Hepatocyte (in vitro differentiated cells): ENCODE measurements around the gene PKD1L1. TPM values are rescaled to one million over a fixed set of nuclear protein-coding genes. Genes with fewer than 3 reads are reported as not detected.
A peak's percentile ranks its signal among the peaks of the same experiment; 100 is the strongest.

Experiments used
- DNase-seq: peaks from one replicate; pipeline ENCODE4 v3.0.0-alpha.2; 2016; ENCODE audit warnings: low spot score
- H2AFZ ChIP-seq: fragments of 200-600 bp; sonication (generic); 2 replicates; pipeline ENCODE4 v1.6.0; 2016; ENCODE audit warnings: antibody characterized with exemption, mild to moderate bottlenecking
- H3K27ac ChIP-seq: fragments of 200-600 bp; sonication (generic); 2 replicates; pipeline ENCODE4 v1.5.1; 2016; ENCODE audit warnings: mild to moderate bottlenecking
- H3K27me3 ChIP-seq: fragments of 200-600 bp; sonication (generic); 2 replicates; pipeline ENCODE4 v1.6.1; 2016
- H3K36me3 ChIP-seq: fragments of 200-600 bp; sonication (generic); replicated peaks from 2 replicates; pipeline ENCODE4 v1.5.1; 2016; ENCODE audit warnings: low read depth; ENCODE audit not compliant: insufficient read depth
- H3K4me1 ChIP-seq: fragments of 200-600 bp; sonication (generic); 2 replicates; pipeline ENCODE4 v1.5.1; 2016; ENCODE audit warnings: mild to moderate bottlenecking, moderate library complexity; ENCODE audit not compliant: insufficient read depth
- H3K4me2 ChIP-seq: fragments of 200-600 bp; sonication (generic); 2 replicates; pipeline ENCODE4 v1.6.0; 2016
- H3K4me3 ChIP-seq: fragments of 200-600 bp; sonication (generic); 2 replicates; pipeline ENCODE4 v1.5.1; 2016; ENCODE audit warnings: mild to moderate bottlenecking
- H3K79me2 ChIP-seq: fragments of 200-600 bp; sonication (generic); 2 replicates; pipeline ENCODE4 v1.6.0; 2017; ENCODE audit warnings: mild to moderate bottlenecking
- H3K9me2 ChIP-seq: fragments of 200-600 bp; sonication (generic); replicated peaks from 2 replicates; pipeline ENCODE4 v1.6.0; 2017; ENCODE audit warnings: mild to moderate bottlenecking; ENCODE audit not compliant: insufficient read depth
- H3K9me3 ChIP-seq: fragments of 200-600 bp; sonication (generic); 2 replicates; pipeline ENCODE4 v1.5.1; 2016; ENCODE audit warnings: low read depth, mild to moderate bottlenecking
- H4K20me1 ChIP-seq: fragments of 200-600 bp; sonication (generic); 2 replicates; pipeline ENCODE4 v1.6.0; 2016; ENCODE audit warnings: mild to moderate bottlenecking; ENCODE audit not compliant: insufficient read depth, poor library complexity, severe bottlenecking
- EZH2 ChIP-seq: fragments of 200-600 bp; sonication (generic); IDR thresholded peaks from 2 replicates; pipeline ENCODE4 v1.6.1; 2016; ENCODE audit warnings: antibody characterized with exemption, mild to moderate bottlenecking, borderline replicate concordance
- EZH2phosphoT487 ChIP-seq: fragments of 200-600 bp; sonication (generic); IDR thresholded peaks from one replicate; pipeline ENCODE4 v1.6.1; 2018; ENCODE audit warnings: antibody characterized with exemption, mild to moderate bottlenecking, low read depth, moderate library complexity; ENCODE audit not compliant: unreplicated experiment, severe bottlenecking
- WGBS: methylation state at CpG from one replicate; pipeline ENCODE4 v1.1.6; 2016; ENCODE audit warnings: low lambda C conversion rate; ENCODE audit errors: missing lambda C conversion rate; 5-methylcytosine and 5-hydroxymethylcytosine counted together
- polyA plus RNA-seq: library from polyadenylated mRNA; unstranded; fragments of >200 nt; fragmentation: Nextera tagmentation; extraction: Ambion mirVana; gene quantifications from 2 replicates; pipeline ENCODE4 v1.2.1, GENCODE V29; 2016
- total RNA-seq: library from RNA; depleted of rRNA; stranded (reverse); fragments of >200 nt; gene quantifications from 2 replicates; pipeline ENCODE4 v1.2.3, GENCODE V29; 2014
- TF ChIP-seq, protein P1 (sequence below): fragments of 200-600 bp; sonication (generic); IDR thresholded peaks from 2 replicates; pipeline ENCODE4 v1.5.1; 2016; ENCODE audit warnings: antibody characterized with exemption, mild to moderate bottlenecking; ENCODE audit not compliant: poor library complexity

PKD1L1 gene
- total and polyA plus RNA-seq, 2 experiments from 2014 or later = 0.07 TPM

DNA sequence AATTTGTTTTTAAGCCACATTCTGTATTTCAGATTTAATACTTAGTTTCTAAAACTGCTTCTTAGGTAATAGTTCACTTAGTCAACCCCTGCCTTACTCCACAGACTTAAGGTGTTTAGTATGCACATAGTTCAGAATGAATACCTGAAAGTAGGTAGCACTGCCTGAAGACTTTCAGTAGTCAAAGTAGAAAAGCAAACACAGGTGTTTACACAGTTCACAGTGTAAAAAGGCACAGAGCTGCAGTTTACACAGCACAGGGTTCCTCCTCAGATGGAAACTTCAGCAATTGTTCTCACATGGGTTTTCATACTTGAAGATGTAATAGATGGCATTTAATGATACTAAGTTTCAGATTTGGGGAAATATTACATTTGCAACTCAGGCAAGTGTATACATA lies 3.1 kb upstream of the PKD1L1 start:
- Histone ChIP-seq H3K36me3 (no peaks in the 10 kb centered on the region), H4K20me1 (no peaks in the 10 kb centered on the region), H3K4me1 (peaks cover 7% of the 10 kb centered on the region), H3K27ac (peak overlapping the region; percentile 36), H3K79me2 (no peaks in the 10 kb centered on the region), H2AFZ (no peak overlapping the region), H3K9me3 (no peaks in the 10 kb centered on the region), H3K4me2 (peak overlapping the region; percentile 11), H3K4me3 (no peak overlapping the region), H3K9me2 (no peaks in the 10 kb centered on the region), H3K27me3 (no peaks in the 10 kb centered on the region)
- peak; percentile 35 for DNase-seq
- peak; percentile 57 for TF ChIP-seq EZH2phosphoT487
- TF ChIP-seq, protein P1, sequence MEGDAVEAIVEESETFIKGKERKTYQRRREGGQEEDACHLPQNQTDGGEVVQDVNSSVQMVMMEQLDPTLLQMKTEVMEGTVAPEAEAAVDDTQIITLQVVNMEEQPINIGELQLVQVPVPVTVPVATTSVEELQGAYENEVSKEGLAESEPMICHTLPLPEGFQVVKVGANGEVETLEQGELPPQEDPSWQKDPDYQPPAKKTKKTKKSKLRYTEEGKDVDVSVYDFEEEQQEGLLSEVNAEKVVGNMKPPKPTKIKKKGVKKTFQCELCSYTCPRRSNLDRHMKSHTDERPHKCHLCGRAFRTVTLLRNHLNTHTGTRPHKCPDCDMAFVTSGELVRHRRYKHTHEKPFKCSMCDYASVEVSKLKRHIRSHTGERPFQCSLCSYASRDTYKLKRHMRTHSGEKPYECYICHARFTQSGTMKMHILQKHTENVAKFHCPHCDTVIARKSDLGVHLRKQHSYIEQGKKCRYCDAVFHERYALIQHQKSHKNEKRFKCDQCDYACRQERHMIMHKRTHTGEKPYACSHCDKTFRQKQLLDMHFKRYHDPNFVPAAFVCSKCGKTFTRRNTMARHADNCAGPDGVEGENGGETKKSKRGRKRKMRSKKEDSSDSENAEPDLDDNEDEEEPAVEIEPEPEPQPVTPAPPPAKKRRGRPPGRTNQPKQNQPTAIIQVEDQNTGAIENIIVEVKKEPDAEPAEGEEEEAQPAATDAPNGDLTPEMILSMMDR = no peak
- TF ChIP-seq EZH2 = no peak

DNA sequence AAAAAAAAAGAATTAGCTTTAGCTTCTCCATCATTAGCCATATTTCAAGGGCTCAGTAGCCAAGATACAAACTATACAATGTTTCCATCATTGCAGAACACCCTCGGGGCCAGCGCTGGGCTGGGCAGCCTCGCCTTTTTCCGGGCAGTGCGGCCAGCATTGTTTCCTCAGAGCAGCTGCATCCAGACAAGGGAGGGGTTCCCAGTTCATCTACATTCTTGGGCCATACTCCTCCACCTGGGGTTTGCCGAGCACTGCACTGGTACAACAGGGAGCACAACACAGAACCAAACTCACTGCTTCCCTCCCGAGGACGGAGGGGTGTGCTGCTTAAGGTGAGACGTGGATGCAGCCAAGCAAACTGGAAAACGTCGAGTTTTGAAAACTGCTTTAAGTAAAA lies 2.4 kb upstream of the PKD1L1 start:
- Histone ChIP-seq H4K20me1 (no peaks in the 10 kb centered on the region), H3K4me1 (peaks cover 7% of the 10 kb centered on the region), H3K4me3 (no peak overlapping the region), H2AFZ (no peak overlapping the region), H3K4me2 (peak overlapping the region; percentile 11), H3K36me3 (no peaks in the 10 kb centered on the region), H3K79me2 (no peaks in the 10 kb centered on the region), H3K9me3 (no peaks in the 10 kb centered on the region), H3K9me2 (no peaks in the 10 kb centered on the region), H3K27me3 (no peaks in the 10 kb centered on the region), H3K27ac (peak overlapping the region; percentile 36)
- TF ChIP-seq EZH2 (no peak), EZH2phosphoT487 (no peak)
- TF ChIP-seq, protein P1 = no peak
- 44% methylated on average over 11 of the region's 11 CpGs for WGBS
- DNase-seq = peak; percentile 34

DNA sequence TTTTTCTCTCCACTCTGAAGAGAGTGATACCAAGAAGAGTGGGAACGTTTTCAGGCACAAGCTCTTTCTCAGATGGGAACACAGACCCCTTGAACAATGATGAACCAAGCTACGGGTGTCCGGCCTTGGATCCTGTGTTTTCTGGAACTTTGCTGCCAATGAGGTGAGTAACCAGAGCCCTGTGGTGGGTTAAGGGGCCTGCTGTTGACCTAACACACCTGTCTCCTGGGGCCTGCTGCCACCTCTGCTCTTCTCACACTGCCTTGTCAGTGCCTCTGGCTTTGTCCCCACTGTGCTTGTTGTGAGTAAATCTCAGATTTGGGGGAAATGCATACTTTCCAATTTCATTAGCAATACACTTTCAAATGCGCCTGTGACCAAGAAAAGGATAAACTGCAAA lies 1.4 kb upstream of the PKD1L1 start:
- Histone ChIP-seq H3K9me3 (no peaks in the 10 kb centered on the region), H4K20me1 (no peaks in the 10 kb centered on the region), H3K9me2 (no peaks in the 10 kb centered on the region), H2AFZ (no peak overlapping the region), H3K79me2 (no peaks in the 10 kb centered on the region), H3K4me3 (no peak overlapping the region), H3K27ac (no peak overlapping the region), H3K4me2 (no peak overlapping the region), H3K4me1 (peaks cover 7% of the 10 kb centered on the region), H3K27me3 (no peaks in the 10 kb centered on the region), H3K36me3 (no peaks in the 10 kb centered on the region)
- no peak for TF ChIP-seq EZH2phosphoT487
- no peak for TF ChIP-seq EZH2
- WGBS = 87% methylated on average over 4 of the region's 4 CpGs
- DNase-seq = no peak

DNA sequence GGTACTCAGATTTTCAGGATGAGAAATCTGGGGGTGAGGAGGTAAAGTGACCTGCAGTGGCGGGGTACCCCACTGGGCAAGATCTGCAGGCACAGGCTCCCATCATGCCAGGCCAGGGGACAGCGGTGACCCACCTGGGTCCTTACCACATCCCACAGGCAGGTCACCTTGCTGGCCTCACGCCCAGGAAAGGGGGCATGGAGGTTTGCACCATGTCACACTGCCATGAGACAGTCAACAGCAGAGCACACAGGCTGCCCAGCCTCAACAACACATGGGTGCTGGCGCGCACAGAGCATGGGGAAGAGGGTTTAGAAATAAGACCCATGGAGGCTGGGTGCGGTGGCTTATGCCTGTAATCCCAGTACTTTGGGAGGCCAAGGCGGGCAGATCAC lies 914 bp downstream of the PKD1L1 start:
- no peaks in the 10 kb centered on the region for H4K20me1 ChIP-seq
- TF ChIP-seq EZH2 = no peak
- TF ChIP-seq, protein P1 = no peak
- TF ChIP-seq EZH2phosphoT487 = no peak
- H3K4me1 ChIP-seq = peaks cover 7% of the 10 kb centered on the region
- H3K9me3 ChIP-seq = no peaks in the 10 kb centered on the region
- no peaks in the 10 kb centered on the region for H3K27me3 ChIP-seq
- H3K9me2 ChIP-seq = no peaks in the 10 kb centered on the region
- H3K4me3 ChIP-seq = no peak overlapping the region
- H3K4me2 ChIP-seq = no peak overlapping the region
- WGBS = 95% methylated on average over 7 of the region's 7 CpGs
- no peak overlapping the region for H3K27ac ChIP-seq
- no peaks in the 10 kb centered on the region for H3K36me3 ChIP-seq
- no peak overlapping the region for H2AFZ ChIP-seq
- no peaks in the 10 kb centered on the region for H3K79me2 ChIP-seq
- DNase-seq = no peak
